HepG2 (cell line): ENCODE results near the gene ARMH1. TPM values are rescaled to one million over a fixed set of nuclear protein-coding genes. Genes with fewer than 3 reads are reported as not detected.

Experiments
- CEBPB ChIP-seq: IDR thresholded peaks from 2 replicates; pipeline ENCODE4 v1.6.1; 2011; ENCODE audit warnings: low read depth, low read length, improper control_type of control experiment, borderline replicate concordance
- DNMT3B ChIP-seq: conservative IDR thresholded peaks from 2 replicates; pipeline ENCODE4 v1.6.1; 2016; ENCODE audit warnings: missing biosample characterization, control low read depth
- DPF2 ChIP-seq: sonication (generic); formaldehyde crosslinking; IDR thresholded peaks from 2 replicates; pipeline ENCODE4 v1.4.0; 2020; ENCODE audit warnings: mild to moderate bottlenecking, low read depth, missing genetic modification reagents, borderline replicate concordance
- ERF ChIP-seq: IDR thresholded peaks from 2 replicates; pipeline ENCODE4 v1.6.1; 2018; ENCODE audit warnings: missing biosample characterization, missing genetic modification reagents
- HDAC2 ChIP-seq: sonication (generic); formaldehyde crosslinking; IDR thresholded peaks from 2 replicates; pipeline ENCODE4 v1.4.0; 2020; ENCODE audit warnings: missing genetic modification reagents
- IRF2 ChIP-seq: IDR thresholded peaks from 2 replicates; pipeline ENCODE4 v1.6.1; 2018; ENCODE audit warnings: missing genetic modification reagents, missing compliant biosample characterization
- MAZ ChIP-seq, 2 experiments: sonication (generic) in 1 of 2; formaldehyde crosslinking in 1 of 2; IDR thresholded peaks; 2 replicates each; pipeline versions ENCODE4 v1.5.0 to v1.6.1; 2012 to 2020; ENCODE audit warnings: low read depth in 2 of 2, mild to moderate bottlenecking in 2 of 2, borderline replicate concordance in 1 of 2, improper control_type of control experiment in 1 of 2, low read length in 1 of 2, missing genetic modification reagents in 1 of 2, moderate library complexity in 1 of 2
- TMF1 ChIP-seq: sonication (generic); formaldehyde crosslinking; IDR thresholded peaks from 2 replicates; pipeline ENCODE4 v1.8.1; 2022; ENCODE audit warnings: low read depth, missing genetic modification reagents
- ZBTB42 ChIP-seq: sonication (generic); formaldehyde crosslinking; IDR thresholded peaks from 2 replicates; pipeline ENCODE4 v1.5.0; 2020; ENCODE audit warnings: mild to moderate bottlenecking, missing genetic modification reagents
- ZNF274 ChIP-seq: sonication (generic); formaldehyde crosslinking; IDR thresholded peaks from 2 replicates; pipeline ENCODE4 v1.5.1; 2020; ENCODE audit warnings: mild to moderate bottlenecking, missing genetic modification reagents
- ZNF607 ChIP-seq: sonication (generic); formaldehyde crosslinking; IDR thresholded peaks from 2 replicates; pipeline ENCODE4 v1.5.1; 2020; ENCODE audit warnings: missing genetic modification reagents, mild to moderate bottlenecking, borderline replicate concordance
- ZNF670 ChIP-seq: sonication (generic); formaldehyde crosslinking; IDR thresholded peaks from 2 replicates; pipeline ENCODE4 v1.8.0; 2022; ENCODE audit warnings: mild to moderate bottlenecking, missing genetic modification reagents, borderline replicate concordance
- ZNF672 ChIP-seq: sonication (generic); formaldehyde crosslinking; IDR thresholded peaks from 2 replicates; pipeline ENCODE4 v1.8.1; 2022; ENCODE audit warnings: missing genetic modification reagents
- ZNF749 ChIP-seq: sonication (generic); formaldehyde crosslinking; IDR thresholded peaks from 2 replicates; pipeline ENCODE4 v1.8.0; 2022; ENCODE audit warnings: mild to moderate bottlenecking, missing genetic modification reagents, moderate library complexity, borderline replicate concordance
- polyA plus RNA-seq, 8 experiments: library from polyadenylated mRNA; depleted of rRNA in 3 of 8; stranded (reverse) in 7 of 8; unstranded in 1 of 8; fragments of >200 nt; fragmentation: Illumina TruSeq in 4 of 8; extraction: Trizol in 4 of 8; gene quantifications; 2 replicates each; pipeline versions ENCODE4 v1.2.1 to v1.2.3, GENCODE V29; 2011 to 2016; ENCODE audit warnings: low read depth in 4 of 8, missing spikeins in 1 of 8, mixed read lengths in 1 of 8; ENCODE audit not compliant: insufficient read depth in 1 of 8
- total RNA-seq, 5 experiments: library from RNA; depleted of rRNA; stranded (reverse); fragments of >200 nt; fragmentation: Illumina TruSeq; extraction: Trizol; gene quantifications; 2 replicates each; pipeline ENCODE4 v1.2.3, GENCODE V29; 2016; ENCODE audit warnings: low read depth in 1 of 5
- TF ChIP-seq, protein P1 (sequence below): sonication (generic); formaldehyde crosslinking; conservative IDR thresholded peaks from 2 replicates; pipeline ENCODE4 v1.8.0; 2022; ENCODE audit warnings: mild to moderate bottlenecking, moderate library complexity, missing genetic modification reagents
- TF ChIP-seq, protein P2 (sequence below): IDR thresholded peaks from 2 replicates; pipeline ENCODE4 v1.6.1; 2016
- TF ChIP-seq, protein P3 (sequence below): sonication (generic); formaldehyde crosslinking; IDR thresholded peaks from 2 replicates; pipeline ENCODE4 v1.4.0; 2020; ENCODE audit warnings: mild to moderate bottlenecking, missing genetic modification reagents
- TF ChIP-seq, protein P4 (sequence below): sonication (generic); formaldehyde crosslinking; IDR thresholded peaks from 2 replicates; pipeline ENCODE4 v1.5.1; 2020; ENCODE audit warnings: missing genetic modification reagents, mild to moderate bottlenecking, borderline replicate concordance
- TF ChIP-seq, protein P5 (sequence below): sonication (generic); formaldehyde crosslinking; IDR thresholded peaks from 2 replicates; pipeline ENCODE4 v1.4.0; 2020; ENCODE audit warnings: missing genetic modification reagents

ARMH1 gene
- total and polyA plus RNA-seq, 2 of the 13 experiments (the other 11 are each of a cell fraction or from before 2014, with no cell fraction given): 0.69 TPM; not detected in 1

DNA sequence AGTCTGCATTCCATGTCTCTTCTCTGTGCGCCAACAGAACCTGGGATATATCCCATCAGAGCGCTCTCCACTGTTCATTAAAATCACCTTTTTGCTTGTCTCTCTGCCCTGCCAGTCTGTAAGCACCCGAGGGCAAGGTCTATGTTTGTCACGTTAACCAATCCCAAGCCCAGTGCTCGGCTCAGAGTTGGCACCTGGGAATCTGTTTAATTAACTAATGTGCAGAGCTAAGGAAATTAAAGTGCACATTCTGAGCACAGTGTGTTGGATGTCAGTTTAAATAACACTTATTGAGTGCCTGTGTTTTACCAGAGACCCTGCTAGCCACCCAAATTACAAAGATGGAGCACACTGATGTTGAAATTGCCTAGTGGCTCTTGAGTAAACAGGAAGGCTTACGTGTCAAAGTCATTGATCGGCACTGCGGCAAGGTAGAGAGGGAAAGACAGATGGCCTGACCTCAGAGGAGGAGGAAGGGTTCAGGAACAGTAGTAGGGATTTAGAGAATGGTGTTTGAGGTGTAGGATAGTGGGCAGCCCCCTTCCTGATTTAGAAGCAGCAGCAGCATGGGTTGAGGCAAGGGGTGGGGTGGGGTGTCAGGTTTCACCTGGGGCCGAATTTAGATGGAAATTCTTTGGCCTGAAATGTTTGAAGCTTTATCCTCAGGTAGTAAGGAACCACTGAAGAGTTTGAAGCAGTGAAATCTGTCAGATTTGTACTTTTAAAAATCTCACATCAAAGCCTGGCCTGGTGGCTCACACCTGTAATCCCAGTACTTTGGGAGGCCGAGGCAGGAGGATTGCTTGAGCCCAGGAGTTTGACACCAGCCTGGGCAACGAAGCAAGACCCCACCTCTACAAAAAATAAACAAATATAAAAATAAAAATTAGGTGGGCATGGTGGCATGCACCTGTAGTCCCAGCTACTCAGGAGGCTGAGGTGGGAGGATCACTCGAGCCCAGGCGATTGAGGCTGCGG is 7.7 kb downstream of the ARMH1 start (continued):
- TF ChIP-seq, protein P1, sequence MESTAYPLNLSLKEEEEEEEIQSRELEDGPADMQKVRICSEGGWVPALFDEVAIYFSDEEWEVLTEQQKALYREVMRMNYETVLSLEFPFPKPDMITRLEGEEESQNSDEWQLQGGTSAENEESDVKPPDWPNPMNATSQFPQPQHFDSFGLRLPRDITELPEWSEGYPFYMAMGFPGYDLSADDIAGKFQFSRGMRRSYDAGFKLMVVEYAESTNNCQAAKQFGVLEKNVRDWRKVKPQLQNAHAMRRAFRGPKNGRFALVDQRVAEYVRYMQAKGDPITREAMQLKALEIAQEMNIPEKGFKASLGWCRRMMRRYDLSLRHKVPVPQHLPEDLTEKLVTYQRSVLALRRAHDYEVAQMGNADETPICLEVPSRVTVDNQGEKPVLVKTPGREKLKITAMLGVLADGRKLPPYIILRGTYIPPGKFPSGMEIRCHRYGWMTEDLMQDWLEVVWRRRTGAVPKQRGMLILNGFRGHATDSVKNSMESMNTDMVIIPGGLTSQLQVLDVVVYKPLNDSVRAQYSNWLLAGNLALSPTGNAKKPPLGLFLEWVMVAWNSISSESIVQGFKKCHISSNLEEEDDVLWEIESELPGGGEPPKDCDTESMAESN (CRISPR knock-in tag): peak; percentile 82
- no peak for TF ChIP-seq ZNF274 (CRISPR knock-in tag)
- TF ChIP-seq, protein P2, sequence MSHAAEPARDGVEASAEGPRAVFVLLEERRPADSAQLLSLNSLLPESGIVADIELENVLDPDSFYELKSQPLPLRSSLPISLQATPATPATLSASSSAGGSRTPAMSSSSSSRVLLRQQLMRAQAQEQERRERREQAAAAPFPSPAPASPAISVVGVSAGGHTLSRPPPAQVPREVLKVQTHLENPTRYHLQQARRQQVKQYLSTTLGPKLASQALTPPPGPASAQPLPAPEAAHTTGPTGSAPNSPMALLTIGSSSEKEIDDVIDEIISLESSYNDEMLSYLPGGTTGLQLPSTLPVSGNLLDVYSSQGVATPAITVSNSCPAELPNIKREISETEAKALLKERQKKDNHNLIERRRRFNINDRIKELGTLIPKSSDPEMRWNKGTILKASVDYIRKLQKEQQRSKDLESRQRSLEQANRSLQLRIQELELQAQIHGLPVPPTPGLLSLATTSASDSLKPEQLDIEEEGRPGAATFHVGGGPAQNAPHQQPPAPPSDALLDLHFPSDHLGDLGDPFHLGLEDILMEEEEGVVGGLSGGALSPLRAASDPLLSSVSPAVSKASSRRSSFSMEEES (CRISPR knock-in tag): peak; percentile 75
- TF ChIP-seq MAZ (IDR thresholded peaks at IDR 0.05; ENCODE audit: borderline replicate concordance, low read depth, low read length): no peak
- no peak for TF ChIP-seq MAZ (CRISPR knock-in tag; IDR thresholded peaks at IDR 0.05; ENCODE audit: low read depth)
- TF ChIP-seq, protein P3, sequence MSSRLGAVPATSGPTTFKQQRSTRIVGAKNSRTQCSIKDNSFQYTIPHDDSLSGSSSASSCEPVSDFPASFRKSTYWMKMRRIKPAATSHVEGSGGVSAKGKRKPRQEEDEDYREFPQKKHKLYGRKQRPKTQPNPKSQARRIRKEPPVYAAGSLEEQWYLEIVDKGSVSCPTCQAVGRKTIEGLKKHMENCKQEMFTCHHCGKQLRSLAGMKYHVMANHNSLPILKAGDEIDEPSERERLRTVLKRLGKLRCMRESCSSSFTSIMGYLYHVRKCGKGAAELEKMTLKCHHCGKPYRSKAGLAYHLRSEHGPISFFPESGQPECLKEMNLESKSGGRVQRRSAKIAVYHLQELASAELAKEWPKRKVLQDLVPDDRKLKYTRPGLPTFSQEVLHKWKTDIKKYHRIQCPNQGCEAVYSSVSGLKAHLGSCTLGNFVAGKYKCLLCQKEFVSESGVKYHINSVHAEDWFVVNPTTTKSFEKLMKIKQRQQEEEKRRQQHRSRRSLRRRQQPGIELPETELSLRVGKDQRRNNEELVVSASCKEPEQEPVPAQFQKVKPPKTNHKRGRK (CRISPR knock-in tag): no peak
- no peak for TF ChIP-seq ZNF607 (CRISPR knock-in tag)
- TF ChIP-seq TMF1 (CRISPR knock-in tag): no peak
- TF ChIP-seq, protein P4, sequence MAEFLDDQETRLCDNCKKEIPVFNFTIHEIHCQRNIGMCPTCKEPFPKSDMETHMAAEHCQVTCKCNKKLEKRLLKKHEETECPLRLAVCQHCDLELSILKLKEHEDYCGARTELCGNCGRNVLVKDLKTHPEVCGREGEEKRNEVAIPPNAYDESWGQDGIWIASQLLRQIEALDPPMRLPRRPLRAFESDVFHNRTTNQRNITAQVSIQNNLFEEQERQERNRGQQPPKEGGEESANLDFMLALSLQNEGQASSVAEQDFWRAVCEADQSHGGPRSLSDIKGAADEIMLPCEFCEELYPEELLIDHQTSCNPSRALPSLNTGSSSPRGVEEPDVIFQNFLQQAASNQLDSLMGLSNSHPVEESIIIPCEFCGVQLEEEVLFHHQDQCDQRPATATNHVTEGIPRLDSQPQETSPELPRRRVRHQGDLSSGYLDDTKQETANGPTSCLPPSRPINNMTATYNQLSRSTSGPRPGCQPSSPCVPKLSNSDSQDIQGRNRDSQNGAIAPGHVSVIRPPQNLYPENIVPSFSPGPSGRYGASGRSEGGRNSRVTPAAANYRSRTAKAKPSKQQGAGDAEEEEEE (CRISPR knock-in tag): no peak
- TF ChIP-seq IRF2 (CRISPR knock-in tag): peak; percentile 78
- peak; percentile 98 for TF ChIP-seq DPF2 (CRISPR knock-in tag)
- TF ChIP-seq, protein P5, sequence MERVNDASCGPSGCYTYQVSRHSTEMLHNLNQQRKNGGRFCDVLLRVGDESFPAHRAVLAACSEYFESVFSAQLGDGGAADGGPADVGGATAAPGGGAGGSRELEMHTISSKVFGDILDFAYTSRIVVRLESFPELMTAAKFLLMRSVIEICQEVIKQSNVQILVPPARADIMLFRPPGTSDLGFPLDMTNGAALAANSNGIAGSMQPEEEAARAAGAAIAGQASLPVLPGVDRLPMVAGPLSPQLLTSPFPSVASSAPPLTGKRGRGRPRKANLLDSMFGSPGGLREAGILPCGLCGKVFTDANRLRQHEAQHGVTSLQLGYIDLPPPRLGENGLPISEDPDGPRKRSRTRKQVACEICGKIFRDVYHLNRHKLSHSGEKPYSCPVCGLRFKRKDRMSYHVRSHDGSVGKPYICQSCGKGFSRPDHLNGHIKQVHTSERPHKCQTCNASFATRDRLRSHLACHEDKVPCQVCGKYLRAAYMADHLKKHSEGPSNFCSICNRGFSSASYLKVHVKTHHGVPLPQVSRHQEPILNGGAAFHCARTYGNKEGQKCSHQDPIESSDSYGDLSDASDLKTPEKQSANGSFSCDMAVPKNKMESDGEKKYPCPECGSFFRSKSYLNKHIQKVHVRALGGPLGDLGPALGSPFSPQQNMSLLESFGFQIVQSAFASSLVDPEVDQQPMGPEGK (CRISPR knock-in tag): no peak
- peak; percentile 90; the same call in 1 of the 2 replicates for TF ChIP-seq HDAC2 (CRISPR knock-in tag)
- TF ChIP-seq ZNF672 (CRISPR knock-in tag): no peak
- TF ChIP-seq ZNF749 (CRISPR knock-in tag): peak; percentile 64; the same call in 1 of the 2 replicates
- TF ChIP-seq ZBTB42 (CRISPR knock-in tag): no peak
- peak; percentile 98 for TF ChIP-seq ZNF670 (CRISPR knock-in tag)
- TF ChIP-seq DNMT3B (CRISPR knock-in tag): 0 out of 2 replicates have a peak, but pooled peaks have one; percentile 54
- peak; percentile 81 for TF ChIP-seq ERF
- peak; percentile 86 for TF ChIP-seq CEBPB
